PC-9 (cell line): Measurements from ENCODE around the gene SARS1. TPM values are rescaled to one million over a fixed set of nuclear protein-coding genes. Genes with fewer than 3 reads are reported as not detected.

Experiments used
- BruUV-seq: library from RNA; stranded (reverse); fragments of 400-500 nt; replicated peaks from 2 replicates; lab custom pipeline; 2021; lab: Mats Ljungman, UMichigan
- CTCF ChIA-PET: fragments of 300-600 bp; sonication (Branson Sonifier 250); formaldehyde crosslinking; loops from one replicate; lab custom pipeline; 2022; ENCODE audit warnings: antibody characterized with exemption; lab: Charles Lee
- POLR2A ChIA-PET: fragments of 300-600 bp; sonication (Branson Sonifier 250); formaldehyde crosslinking; loops from one replicate; lab custom pipeline; 2022; ENCODE audit warnings: antibody characterized with exemption; ENCODE audit not compliant: unreplicated experiment; lab: Charles Lee
- DNase-seq, 2 experiments: peaks; one replicate each; pipeline versions ENCODE4 v3.0.0 to v3.0.0-alpha.2; 2015 to 2022; ENCODE audit warnings: mixed read lengths in 1 of 2
- H2AFZ ChIP-seq: fragments of 200-600 bp; sonication (generic); 2 replicates; pipeline ENCODE4 v1.8.1; 2017; ENCODE audit warnings: antibody characterized with exemption
- H3F3A ChIP-seq: fragments of 200-600 bp; sonication (generic); 2 replicates; pipeline ENCODE4 v1.8.1; 2017; ENCODE audit warnings: antibody characterized with exemption, mild to moderate bottlenecking, low read depth; ENCODE audit not compliant: insufficient read depth
- H3K27ac ChIP-seq: fragments of 200-600 bp; sonication (generic); 2 replicates; pipeline ENCODE4 v1.6.1; 2016; ENCODE audit warnings: mixed run types
- H3K27me3 ChIP-seq: fragments of 200-600 bp; sonication (generic); 2 replicates; pipeline ENCODE4 v1.6.1; 2016; ENCODE audit warnings: low read depth, mixed run types; ENCODE audit not compliant: insufficient read depth
- H3K36me3 ChIP-seq: fragments of 200-600 bp; sonication (generic); 2 replicates; pipeline ENCODE4 v1.6.1; 2016; ENCODE audit warnings: low read depth, mixed run types
- H3K4me1 ChIP-seq: fragments of 200-600 bp; sonication (generic); replicated peaks from 2 replicates; pipeline ENCODE4 v1.6.1; 2016; ENCODE audit warnings: mixed run types; ENCODE audit not compliant: insufficient read depth
- H3K4me2 ChIP-seq: fragments of 200-600 bp; sonication (generic); 2 replicates; pipeline ENCODE4 v1.6.1; 2017; ENCODE audit warnings: mixed run types
- H3K4me3 ChIP-seq: fragments of 200-600 bp; sonication (generic); 2 replicates; pipeline ENCODE4 v1.6.1; 2016; ENCODE audit warnings: mixed run types
- H3K79me2 ChIP-seq: fragments of 200-600 bp; sonication (generic); 2 replicates; pipeline ENCODE4 v1.6.1; 2017; ENCODE audit warnings: low read depth, mixed run types
- H3K9me2 ChIP-seq: fragments of 200-600 bp; sonication (generic); 2 replicates; pipeline ENCODE4 v1.8.1; 2017; ENCODE audit warnings: mild to moderate bottlenecking; ENCODE audit not compliant: insufficient read depth
- H3K9me3 ChIP-seq: fragments of 200-600 bp; sonication (generic); 2 replicates; pipeline ENCODE4 v1.8.1; 2016; ENCODE audit warnings: low read depth; ENCODE audit not compliant: insufficient read depth
- H4K20me1 ChIP-seq: fragments of 200-600 bp; sonication (generic); 2 replicates; pipeline ENCODE4 v1.8.1; 2017; ENCODE audit not compliant: insufficient read depth
- CTCF ChIP-seq: fragments of 200-600 bp; sonication (generic); conservative IDR thresholded peaks from 2 replicates; pipeline ENCODE4 v1.6.1; 2017; ENCODE audit warnings: mixed run types, antibody characterized with exemption, mild to moderate bottlenecking, moderate library complexity
- EZH2 ChIP-seq: fragments of 200-600 bp; sonication (generic); IDR thresholded peaks from 2 replicates; pipeline ENCODE4 v1.8.0; 2017; ENCODE audit warnings: antibody characterized with exemption, low read depth
- intact Hi-C: fragments of 100-400 bp; cut with micrococcal nuclease; formaldehyde crosslinking; loops from one replicate; pipeline ENCODE4 v1.10.0; 2022; ENCODE audit not compliant: unreplicated experiment
- total RNA-seq: library from RNA; stranded (reverse); gene quantifications from 2 replicates; pipeline ENCODE4 v1.2.3, GENCODE V29; 2021

Gene SARS1
- total RNA-seq, 1 experiment from 2014 or later: 206 TPM

- H3K36me3 ChIP-seq: no peaks in the 10 kb centered on the region
- H3K4me3 ChIP-seq: no peak overlapping the region
- H3F3A ChIP-seq: no peaks in the 10 kb centered on the region
- DNase-seq: no peak
- H3K4me1 ChIP-seq: no peaks in the 10 kb centered on the region
- no peak overlapping the region for H3K4me2 ChIP-seq
- H3K27ac ChIP-seq: no peak overlapping the region
- H3K79me2 ChIP-seq: no peaks in the 10 kb centered on the region
- intact Hi-C loops: no loop called here
- no peak overlapping the region for H2AFZ ChIP-seq
- no peaks in the 10 kb centered on the region for H4K20me1 ChIP-seq
- ChIA-PET POLR2A (no interaction called here), CTCF (no interaction called here)
- no peak for TF ChIP-seq EZH2
- no peak for TF ChIP-seq CTCF
- no peaks in the 10 kb centered on the region for H3K27me3 ChIP-seq
- no TSS peak for BruUV-seq
- H3K9me3 ChIP-seq: no peaks in the 10 kb centered on the region
- no peaks in the 10 kb centered on the region for H3K9me2 ChIP-seq
Measured at GRCh38 chr1:109188781-109189180, 24.9 kb upstream of the SARS1 start.

GRCh38 chr1:109190189-109190588, 23.5 kb upstream of the SARS1 start:
- no peak overlapping the region for H3K27ac ChIP-seq
- CTCF ChIA-PET: no interaction called here
- H3K9me3 ChIP-seq: no peaks in the 10 kb centered on the region
- intact Hi-C loops: loop anchor here (5.0 kb wide), 1 partner anchor 678 kb away; no protein-coding TSS in a partner anchor
- H3F3A ChIP-seq: no peaks in the 10 kb centered on the region
- TF ChIP-seq CTCF (no peak), EZH2 (no peak)
- H3K27me3 ChIP-seq: no peaks in the 10 kb centered on the region
- H3K4me1 ChIP-seq: no peaks in the 10 kb centered on the region
- no peak overlapping the region for H2AFZ ChIP-seq
- H3K9me2 ChIP-seq: no peaks in the 10 kb centered on the region
- H3K4me2 ChIP-seq: no peak overlapping the region
- no peaks in the 10 kb centered on the region for H3K36me3 ChIP-seq
- no TSS peak for BruUV-seq
- POLR2A ChIA-PET: no interaction called here
- no peaks in the 10 kb centered on the region for H4K20me1 ChIP-seq
- no peak for DNase-seq
- no peak overlapping the region for H3K4me3 ChIP-seq
- no peaks in the 10 kb centered on the region for H3K79me2 ChIP-seq

GRCh38 chr1:109191377-109191776, 22.3 kb upstream of the SARS1 start:
- TF ChIP-seq EZH2: no peak
- TF ChIP-seq CTCF: no peak; the same call in 1 of the 2 replicates
- Histone ChIP-seq H4K20me1 (no peaks in the 10 kb centered on the region), H3F3A (peaks cover 4% of the 10 kb centered on the region), H3K4me1 (peaks cover 2% of the 10 kb centered on the region), H3K27me3 (no peaks in the 10 kb centered on the region), H3K9me3 (no peaks in the 10 kb centered on the region), H3K36me3 (no peaks in the 10 kb centered on the region), H3K4me3 (no peak overlapping the region), H3K79me2 (no peaks in the 10 kb centered on the region), H2AFZ (no peak overlapping the region), H3K9me2 (no peaks in the 10 kb centered on the region), H3K4me2 (no peak overlapping the region), H3K27ac (no peak overlapping the region)
- DNase-seq: no peak
- ChIA-PET POLR2A (no interaction called here), CTCF (interaction anchor here (0.9 kb wide), 1 partner anchor 10 kb away, joined by 3 read pairs; no protein-coding TSS in a partner anchor)
- intact Hi-C loops: loop anchor here (5.0 kb wide), 1 partner anchor 679 kb away; no protein-coding TSS in a partner anchor
- no TSS peak for BruUV-seq
